HG03103 (cell line): Measurements from ENCODE around the gene PRX.
"Not testable (repeated sequence)": the region's sequence is repeated elsewhere in the genome, so short reads cannot be mapped to it uniquely, and the experiment has no call there.

Experiments used
- ATAC-seq: cut with Tn5 transposase; IDR thresholded peaks from one replicate; pipeline ENCODE4 v1.9.1; 2021; ENCODE audit warnings: low read depth; ENCODE audit not compliant: unreplicated experiment

PRX gene

DNA sequence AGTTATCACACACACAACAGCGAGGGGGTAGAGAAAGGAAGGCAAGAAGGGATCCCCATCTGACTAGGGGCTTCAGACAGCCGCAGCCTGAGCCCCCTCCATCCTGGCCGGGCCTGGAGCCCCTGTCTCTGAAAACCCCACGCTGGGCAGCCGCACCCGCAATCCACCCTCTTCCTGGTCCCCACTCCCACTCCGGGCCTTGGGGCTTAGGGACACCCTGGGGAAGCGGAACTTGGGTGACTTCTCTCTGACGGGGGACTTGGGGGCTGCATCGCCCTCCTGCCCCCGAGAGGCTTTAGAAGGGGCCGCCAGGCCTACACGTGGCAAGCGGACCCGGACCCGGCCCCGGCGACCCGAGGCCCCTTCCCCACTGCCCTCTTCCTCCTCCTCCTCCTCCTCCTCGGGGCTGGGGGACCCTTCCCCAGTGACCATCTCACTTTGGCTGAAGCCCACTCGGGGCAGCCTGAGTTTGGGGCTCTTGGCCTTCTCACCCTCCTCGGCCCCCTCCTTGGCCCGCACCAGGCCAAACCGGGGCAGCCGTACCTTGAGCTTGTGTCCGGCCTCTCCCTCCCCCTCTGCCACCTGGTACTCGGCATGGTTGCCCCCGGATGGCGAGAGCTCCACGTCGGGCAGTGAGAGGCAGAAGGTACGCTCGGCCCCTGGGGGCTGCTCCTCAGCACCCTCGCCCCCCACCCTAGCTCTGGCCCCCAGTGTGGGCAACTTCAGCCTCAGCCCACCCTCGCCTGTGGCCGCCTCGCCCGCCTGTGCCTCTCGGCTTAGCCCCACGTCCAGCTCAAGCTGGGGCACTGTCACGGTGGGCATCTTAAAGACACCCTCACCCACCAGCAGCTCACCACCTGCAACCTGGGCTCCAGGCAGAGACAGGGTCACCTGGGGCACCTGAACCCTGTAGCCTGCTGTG lies 19.0 kb downstream of the PRX start:
- no peak for ATAC-seq

- ATAC-seq = no peak
These were observed 20.2 kb downstream of the PRX start for GRCh38 chr19:40392894-40393517.

- ATAC-seq = no peak
These were observed 21.1 kb downstream of the PRX start for GRCh38 chr19:40392123-40392522.

GRCh38 chr19:40390084-40390742 lies 23.0 kb downstream of the PRX start, which contains the start of gene HIPK4:
HIPK4 (minus strand) TSS chr19:40390181; CDS start chr19:40389902, 279 bp downstream.
- ATAC-seq = no peak

GRCh38 chr19:40389404-40390083 lies 23.6 kb downstream of the PRX start:
- no peak for ATAC-seq

DNA sequence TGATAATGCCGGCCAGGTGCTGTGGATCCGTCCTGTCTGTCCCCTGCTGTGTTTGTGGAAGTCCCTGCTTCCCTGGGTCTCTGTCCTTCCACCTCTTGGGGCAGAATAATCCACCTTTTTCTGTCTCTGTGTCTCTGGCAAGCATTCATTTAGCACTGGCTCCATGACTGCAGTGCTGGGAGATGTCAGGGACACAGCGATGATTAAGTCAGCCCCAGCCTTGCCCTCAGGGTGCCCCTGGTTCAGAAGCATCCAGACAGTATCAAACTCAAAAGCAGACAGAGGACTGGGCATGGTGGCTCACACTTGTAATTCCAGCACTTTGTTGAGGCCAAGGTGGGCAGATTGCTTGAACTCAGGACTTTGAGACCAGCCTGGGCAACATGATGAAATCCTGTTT lies 24.7 kb downstream of the PRX start:
- no peak for ATAC-seq

- no peak for ATAC-seq
These were observed 26.0 kb downstream of the PRX start for GRCh38 chr19:40387155-40387554.

- no peak for ATAC-seq
These were observed 29.4 kb downstream of the PRX start for GRCh38 chr19:40383668-40384248.

DNA sequence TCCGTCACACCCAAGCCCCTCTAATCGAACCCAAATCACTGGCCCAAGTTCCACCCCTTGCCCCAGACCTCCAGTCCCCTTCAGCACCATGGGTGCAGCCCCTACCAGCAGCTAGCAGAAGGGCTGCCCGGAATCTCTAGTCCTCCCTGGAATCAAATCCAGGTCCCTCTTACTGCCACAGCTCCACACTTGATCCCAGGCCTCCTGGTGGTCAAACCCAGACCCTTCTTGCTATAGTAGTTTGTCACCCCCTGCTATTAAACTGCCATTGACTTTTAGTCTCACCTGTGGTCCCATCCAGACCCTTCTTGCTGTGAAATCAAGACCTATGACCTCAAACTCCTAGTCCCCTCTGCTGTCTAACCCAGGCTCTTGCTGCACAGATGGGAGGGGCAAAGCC lies 31.9 kb downstream of the PRX start:
- ATAC-seq = no peak

DNA sequence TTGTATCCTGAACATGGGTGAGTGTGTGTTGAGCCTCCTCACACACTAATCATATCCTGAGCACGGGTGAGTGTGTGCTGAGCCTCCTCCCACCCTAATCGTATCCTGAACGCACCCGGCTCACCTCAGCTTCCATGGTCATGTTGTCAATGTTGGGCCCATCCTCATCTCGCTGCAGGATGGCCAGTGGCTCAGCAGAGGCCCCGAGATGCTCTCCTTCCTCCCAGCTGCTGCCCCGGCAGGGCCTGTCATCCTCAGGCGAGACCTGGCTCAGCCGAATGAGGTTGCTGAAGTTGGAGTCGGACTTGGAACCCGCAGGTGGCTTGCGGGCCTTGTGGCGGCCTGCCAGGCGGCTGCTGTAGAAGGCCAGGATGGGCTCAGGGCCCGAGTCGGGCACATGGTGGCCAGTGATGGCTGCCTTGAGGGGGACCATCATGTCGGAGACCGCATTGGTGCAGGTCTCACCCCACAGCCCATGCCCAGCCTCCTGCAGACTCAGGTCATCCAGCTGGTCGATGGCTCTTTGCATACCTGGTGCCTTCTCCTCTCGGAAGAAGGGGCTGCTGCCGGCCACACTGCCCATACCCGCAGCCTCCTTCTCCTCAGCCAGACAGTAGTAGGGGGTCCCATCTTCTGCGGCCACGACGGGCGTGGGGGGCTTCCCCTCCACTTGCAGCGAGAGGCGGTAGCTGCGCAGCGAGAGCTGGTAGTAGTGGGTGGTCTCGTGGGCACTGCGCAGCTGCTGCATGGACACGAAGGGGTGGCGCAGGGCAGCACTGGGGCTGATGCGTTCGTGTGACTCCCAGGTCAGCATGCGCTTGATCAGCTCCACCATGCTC lies 32.8 kb downstream of the PRX start:
- no peak for ATAC-seq

DNA sequence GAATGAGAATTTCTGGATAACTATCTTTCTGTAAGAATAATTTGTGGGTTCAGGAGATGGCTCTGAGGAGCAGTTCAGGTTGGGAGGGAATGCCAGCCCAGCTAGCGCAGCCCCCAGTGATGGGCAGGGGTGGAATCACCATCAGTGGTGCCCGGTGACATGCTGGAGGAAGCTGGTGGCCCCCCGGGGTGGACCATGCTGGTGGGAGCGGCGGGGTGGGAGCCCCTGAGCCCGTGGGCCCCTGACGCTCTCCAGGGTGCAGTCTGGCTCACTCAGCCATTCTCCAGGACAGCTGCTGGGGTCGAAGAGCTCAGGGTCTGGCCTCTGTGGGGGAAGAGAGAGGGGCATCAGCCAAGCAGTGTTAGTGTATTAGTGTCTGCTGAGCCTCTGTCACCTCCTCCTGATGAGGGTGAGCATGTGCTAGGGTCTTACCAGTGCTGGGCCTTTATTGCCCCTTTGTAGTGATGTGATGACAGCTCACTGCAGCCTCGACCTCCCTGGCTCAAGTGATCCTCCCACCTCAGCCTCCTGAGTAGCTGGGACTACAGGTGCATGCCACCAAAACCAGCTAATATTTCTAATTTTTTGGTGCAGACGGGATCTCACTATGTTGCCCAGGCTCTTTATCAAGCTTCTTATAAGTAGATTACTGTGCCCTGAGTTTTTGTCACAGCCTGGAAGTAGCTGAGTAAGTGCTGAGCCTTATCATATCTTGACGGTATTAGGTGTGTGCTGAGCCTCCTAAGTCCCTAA lies 33.6 kb downstream of the PRX start:
- no peak for ATAC-seq

DNA sequence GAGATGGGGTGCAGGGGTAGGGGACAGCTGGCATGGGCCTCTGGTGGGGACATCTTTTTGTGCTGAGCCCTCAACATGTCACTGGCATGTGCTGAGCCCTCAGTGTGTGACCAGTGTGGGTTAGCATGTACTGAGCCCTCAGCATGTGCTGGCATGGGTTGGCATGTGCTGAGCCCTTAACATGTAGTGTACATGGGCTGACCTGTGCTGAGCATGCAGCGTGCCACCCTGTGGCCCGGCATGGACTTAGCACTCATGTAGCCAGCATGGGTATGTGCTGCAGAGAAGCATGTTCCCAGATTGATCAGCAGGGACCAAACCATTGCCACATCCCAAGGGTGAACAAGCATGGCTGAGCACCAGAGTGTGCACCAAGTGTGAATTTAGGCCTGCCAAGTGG lies 34.7 kb downstream of the PRX start:
- ATAC-seq = no peak

- no peak for ATAC-seq
These were observed 35.2 kb downstream of the PRX start for GRCh38 chr19:40377876-40378385.

GRCh38 chr19:40376286-40376862 lies 36.8 kb downstream of the PRX start:
- ATAC-seq = no peak

- no peak for ATAC-seq
These were observed 39.1 kb downstream of the PRX start for GRCh38 chr19:40374084-40374483.

- no peak for ATAC-seq
These were observed 41.4 kb downstream of the PRX start for GRCh38 chr19:40371802-40372122.

DNA sequence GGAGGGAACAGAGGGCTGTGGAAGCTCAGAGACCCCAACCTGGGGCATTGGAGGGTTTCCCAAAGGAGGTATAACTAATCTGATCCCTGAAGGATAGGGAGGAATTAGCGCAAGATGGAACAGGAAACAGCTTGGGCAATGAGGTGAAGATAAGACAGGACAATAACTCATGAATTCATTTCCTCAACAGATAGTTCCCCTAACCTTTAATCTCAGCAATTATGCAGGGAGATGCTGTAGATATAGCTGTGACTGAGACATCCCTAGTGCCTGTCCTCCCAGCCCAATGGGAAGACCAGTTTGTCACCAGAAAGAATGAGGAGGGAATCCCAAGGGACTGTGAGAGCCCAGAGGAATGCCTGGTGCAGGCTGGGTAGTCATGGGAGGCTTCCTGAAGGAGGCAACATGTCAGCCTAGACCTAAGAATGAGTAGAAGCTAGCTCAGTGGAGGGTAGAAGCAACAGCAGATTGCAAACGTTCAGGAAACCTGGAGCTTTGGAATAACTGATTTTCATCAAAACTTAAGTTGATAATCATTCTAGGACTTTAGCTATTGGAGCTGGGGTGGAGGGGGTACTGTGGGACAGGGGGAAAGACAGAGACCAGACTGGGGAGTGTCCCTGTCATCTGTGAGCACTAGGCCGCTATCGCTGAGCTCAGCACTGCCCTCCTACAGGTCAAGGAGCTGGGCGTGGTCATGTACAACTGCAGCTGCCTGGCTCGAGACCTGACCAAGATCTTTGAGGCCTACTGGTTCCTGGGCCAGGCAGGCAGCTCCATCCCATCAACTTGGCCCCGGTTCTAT lies 42.0 kb downstream of the PRX start:
- no peak for ATAC-seq

DNA sequence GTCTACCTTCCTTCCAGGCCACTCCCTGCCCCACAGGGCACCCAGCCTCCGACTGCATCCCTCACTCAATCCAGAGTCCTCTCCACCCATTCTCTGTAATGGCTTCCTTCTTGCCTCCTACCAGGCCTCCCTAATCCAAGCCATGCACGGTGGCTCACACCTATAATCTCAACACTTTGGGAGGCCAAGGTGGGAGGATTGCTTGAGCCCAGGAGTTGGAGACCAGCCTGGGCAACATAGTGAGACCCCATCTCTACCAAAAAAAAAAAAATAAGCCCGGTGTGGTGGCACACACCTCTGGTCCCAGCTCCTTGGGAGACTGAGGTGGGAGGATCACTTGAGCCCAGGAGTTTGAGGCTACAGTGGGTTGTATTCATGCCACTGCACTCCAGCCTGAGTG lies 42.9 kb downstream of the PRX start:
- ATAC-seq = not testable (repeated sequence)
